ENCODE measurements around the gene MRPL28. TPM values are rescaled to one million over a fixed set of nuclear protein-coding genes. Genes with fewer than 3 reads are reported as not detected.
"Not testable (repeated sequence)": the region's sequence is repeated elsewhere in the genome, so short reads cannot be mapped to it uniquely, and the experiment has no call there.

The MRPL28 gene
- polyA plus RNA-seq (2013, experiment 1 of 2; ENCODE audit: insufficient read length): 85.4 TPM
- polyA plus RNA-seq (2013, experiment 2 of 2; ENCODE audit: insufficient read length): 87.7 TPM

DNA sequence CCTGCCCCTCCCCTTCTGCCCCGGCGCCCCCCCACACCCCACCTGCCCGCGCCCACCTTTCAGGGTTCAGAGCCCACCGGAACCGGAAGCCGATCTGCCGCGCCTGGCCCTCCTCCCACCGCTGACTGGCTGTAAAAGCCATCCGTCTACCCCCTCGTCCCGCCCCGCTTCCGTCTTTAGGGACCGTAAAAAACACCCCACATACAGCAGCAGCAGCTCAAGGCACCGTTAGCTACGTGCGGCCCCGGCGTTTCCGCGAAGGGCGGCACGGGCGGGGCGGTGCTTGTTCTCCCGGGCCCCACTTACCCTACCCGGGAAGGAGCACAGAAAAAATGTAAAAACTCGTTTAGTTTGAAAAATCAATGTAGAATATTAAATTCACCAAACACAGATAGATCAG lies at the start of gene MRPL28:
TSS of gene MRPL28 (minus strand) at position 96 of the 400 bp plus-strand sequence. CDS start 320 bp downstream, outside the sequence.
- DNase-seq: peak; percentile 95

DNA sequence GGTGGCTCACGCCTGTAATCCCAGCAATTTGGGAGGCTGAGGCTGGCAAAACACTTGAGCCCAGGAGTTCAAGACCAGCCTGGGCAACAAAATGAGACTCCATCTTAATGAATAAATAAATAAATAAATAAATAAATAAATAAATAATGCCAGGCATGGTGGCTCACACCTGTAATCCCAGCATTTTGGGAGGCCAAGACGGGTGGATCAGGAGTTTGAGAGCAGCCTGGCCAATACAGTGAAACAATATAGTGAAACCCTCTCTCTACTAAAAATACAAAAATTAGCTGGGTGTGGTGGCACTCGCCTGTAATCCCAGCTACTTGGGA lies 44.8 kb upstream of the MRPL28 start:
- DNase-seq: not testable (repeated sequence)

DNA sequence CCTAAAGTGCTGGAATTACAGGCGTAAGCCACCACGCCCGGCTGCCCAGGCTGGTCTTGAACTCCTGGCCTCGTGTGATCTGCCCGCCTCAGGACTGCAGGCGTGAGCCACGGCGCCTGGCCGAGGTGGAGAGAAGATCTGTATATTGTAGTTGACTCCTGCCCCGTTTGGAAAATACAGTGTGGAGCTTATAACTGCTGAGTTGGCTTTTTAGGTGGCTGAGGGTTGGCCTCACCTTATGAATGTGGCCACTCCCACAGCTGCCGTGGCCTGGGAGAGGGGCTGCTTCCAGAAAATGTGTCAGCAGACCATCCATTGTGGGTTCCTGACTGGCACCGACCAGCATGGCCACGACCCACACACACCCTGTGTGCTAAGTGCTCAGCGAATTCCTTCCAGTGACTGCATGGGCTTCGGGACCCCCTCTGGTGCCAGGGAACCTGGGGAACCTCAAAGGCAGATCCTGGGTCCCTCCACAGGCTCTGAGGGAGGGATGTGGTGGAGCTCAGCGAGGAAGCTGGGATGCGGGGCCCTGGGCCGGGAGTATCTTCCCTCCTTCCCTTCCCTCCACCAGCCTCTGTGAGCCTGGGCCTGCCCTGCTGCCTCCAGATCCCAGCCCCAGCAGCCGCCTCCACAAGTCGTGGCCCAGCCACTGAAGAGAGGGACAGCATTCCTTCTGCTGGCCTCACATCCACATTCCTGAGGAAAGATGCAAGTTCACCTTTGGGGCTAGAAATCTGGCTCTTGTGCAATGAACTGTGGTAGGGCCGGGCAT lies 44.2 kb upstream of the MRPL28 start:
- no peak for DNase-seq

DNA sequence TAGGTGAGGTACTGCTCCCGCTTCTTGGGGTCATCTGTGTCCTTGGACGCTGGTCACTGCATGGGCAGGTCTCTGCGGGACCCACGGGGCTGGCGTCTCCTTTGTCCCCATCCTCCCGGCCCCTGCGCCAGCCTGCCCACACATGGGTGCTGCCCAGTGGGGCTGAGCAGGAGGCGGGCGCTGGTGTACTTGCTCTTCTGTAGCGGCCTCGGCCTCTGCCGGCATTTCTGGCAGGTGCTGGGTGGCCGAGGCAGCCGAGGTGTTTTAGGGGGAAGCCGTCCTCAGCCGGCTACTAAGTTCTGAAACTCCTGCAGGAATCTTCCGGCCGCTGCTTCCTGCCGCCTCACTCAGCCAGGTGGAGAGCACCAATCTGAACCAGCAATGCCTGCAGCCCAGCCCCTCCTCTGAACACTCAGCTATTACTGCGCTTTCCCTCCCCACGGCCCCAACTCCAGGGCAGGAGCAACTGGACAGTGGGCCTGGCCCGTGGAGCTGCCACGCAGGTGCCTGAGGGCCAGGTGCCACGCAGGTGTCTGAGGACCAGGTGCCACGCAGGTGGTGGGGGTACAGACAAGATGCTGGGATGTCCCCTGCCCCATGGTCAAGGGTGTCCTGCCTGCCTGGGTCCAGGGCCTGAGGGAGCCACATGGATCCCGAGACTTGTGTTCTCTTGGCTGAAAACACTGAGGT lies 41.4 kb upstream of the MRPL28 start:
- DNase-seq: no peak

DNA sequence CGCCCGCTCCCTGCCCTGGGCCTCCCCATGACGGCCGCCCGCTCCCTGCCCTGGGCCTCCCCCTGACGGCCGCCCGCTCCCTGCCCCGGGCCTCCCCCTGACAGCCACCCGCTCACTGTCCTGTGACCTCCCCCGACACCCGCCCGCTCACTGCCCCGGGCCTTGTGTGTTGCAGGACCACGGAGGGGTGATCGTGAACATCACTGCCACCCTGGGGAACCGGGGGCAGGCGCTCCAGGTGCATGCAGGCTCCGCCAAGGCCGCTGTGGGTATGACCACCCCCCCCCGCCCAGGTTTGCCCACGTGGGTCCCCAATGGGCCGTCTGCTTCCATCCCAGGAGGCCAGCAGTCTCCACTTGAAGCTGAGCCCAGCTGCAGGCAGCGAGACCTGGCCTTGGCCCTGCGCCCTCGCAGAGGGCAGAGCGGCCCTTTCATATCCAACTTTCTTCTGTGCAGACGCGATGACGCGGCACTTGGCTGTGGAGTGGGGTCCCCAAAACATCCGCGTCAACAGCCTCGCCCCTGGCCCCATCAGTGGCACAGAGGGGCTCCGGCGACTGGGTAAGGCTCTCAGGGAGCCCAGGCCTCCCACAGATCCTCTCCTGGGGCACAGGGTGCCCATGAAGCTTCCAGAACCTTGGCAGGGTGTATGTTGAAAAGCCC lies 40.3 kb upstream of the MRPL28 start:
- DNase-seq: no peak

DNA sequence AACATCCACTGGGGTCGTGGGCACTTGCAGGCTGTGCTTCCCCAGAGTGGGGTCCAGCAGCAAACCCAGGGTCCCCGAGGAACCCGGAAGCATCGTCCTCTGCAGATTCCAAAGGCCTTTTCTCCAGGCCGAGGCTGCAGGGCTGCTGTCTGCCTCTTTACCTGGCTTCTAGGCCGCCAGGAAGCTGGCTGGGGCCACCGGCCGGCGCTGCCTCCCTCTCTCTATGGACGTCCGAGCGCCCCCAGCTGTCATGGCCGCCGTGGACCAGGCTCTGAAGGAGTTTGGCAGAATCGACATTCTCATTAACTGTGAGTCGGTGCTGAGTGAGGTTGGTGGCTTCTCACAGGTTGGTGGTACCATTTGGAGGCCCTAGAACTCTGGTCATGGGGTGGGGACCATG lies 36.9 kb upstream of the MRPL28 start:
- DNase-seq: no peak

DNA sequence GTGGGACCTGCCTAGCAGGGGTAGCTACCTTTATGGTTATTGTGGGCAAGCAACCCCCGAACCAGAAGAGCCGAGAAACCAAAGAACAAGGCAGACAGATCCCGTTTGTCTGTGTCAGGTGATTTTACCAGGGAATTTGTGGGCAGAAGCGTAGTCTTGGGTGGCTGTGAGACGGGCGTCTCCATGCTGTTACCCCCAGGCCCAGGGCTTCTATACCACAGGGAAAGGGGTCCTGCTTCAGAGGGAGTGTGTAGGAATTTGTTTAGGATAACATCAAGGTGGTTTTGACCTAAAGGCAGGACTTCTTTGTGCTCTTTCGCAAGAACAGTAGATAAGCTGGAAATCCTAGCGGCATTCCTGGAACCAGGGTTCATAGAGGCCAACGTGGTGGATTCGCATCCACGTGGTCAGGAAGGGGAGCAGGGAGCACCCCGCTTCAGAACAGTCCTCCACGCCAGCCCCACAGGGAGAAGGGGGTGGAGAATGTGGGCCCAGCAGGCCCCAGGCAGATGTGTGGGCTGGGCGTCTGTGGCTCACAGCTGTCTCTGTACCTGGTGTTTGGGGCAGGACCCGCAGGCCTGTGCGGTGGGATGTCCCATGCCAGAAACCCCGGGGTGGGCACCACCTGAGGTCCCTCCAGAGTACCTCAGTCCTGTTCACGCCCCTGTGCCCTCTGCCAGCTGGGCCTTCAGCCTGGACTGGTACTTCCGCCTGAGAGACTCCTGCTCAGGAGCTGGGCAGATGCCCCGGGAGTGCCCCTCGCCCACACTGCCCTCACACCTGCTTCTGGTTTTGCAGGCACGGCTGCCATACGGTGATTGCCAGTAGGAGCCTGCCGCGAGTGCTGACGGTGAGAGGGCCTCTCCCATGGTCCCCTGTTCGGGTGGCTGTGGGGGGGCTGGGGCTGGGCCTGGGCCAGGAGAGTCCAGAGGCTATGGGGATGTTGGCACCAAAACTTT lies 35.5 kb upstream of the MRPL28 start:
- no peak for DNase-seq

DNA sequence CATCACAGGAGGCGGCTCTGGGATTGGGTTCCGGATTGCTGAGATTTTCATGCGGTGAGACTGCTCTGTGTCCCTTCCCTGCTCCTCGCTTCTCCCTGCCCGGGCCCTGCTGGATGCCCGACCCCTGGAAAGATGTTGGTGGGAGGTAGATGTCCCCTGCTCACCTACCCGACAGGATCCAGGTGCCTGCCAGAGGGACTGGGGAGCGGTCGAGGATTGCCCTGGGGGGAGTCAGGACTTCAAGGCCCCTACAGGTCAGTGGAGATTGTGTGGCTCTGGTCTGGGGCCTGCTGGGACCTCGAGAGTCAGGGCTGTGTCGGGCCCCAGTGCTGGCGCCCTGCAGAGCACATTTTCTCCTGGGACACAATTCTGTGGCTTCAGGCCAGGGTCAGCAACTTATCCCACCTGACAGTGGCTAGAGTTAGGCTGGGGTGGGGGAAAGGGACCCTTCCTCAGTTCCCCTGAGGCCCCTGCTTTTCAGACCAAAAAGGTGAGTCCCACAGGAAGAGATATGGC lies 34.7 kb upstream of the MRPL28 start:
- DNase-seq: no peak

DNA sequence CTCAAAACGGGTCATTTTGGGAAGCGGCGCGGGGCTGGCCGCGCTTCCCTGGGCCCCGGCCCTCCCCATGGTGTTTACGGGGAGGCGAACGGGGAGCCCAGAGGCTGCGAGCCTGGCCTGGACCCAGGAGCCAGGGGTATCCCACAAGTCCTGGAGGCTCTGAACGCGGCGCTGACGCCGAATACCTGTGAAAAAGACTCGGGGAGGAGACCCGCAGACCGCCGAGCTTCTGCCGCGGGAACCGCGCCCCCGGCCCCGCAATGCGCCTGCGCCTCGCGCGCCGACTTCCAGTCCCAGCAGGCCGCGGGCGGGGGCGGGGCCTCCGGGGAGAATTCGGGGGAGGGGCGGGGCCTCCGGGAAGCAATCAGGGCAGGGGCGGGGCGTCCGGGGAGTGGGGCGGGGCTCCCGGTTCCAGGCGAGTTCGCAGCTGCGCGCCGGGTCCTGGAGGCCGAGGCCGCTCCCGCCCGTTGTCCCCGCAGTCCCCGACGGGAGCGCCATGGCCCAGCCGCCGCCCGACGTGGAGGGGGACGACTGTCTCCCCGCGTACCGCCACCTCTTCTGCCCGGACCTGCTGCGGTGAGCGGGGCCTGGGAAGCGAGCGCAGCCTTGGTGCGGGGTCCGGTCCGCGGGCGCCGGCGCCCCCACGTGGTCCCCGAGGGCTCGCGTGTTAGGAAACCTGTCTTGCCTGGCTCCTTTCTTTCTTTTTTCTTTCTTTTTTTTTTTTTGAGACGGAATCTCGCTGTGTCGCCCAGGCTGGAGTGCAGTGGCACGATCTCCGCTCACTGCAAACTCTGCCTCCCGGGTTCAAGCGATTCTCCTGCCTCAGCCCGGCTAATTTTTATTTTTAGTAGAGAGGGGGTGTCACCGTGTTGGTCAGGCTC lies 31.4 kb upstream of the MRPL28 start, which contains the start of gene DECR2:
TSS of gene DECR2 (plus strand) at position 418 of the 881 bp plus-strand sequence. CDS start at position 497, 79 bp downstream.
- peak; percentile 89 for DNase-seq

DNA sequence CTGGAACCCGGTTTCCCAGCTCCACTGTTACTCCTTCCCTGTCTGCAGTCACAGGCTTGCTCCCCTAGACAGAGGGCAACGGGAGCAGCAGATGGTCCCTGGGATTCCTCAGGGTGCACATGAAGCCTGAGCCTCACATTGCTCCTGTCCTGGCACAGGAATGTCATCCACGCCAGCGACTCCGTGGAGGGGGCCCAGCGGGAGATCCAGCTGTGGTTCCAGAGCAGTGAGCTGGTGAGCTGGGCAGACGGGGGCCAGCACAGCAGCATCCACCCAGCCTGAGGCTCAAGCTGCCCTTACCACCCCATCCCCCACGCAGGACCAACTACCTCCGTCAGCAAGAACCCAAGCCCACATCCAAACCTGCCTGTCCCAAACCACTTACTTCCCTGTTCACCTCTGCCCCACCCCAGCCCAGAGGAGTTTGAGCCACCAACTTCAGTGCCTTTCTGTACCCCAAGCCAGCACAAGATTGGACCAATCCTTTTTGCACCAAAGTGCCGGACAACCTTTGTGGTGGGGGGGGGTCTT lies 29.8 kb upstream of the MRPL28 start:
- DNase-seq: no peak

DNA sequence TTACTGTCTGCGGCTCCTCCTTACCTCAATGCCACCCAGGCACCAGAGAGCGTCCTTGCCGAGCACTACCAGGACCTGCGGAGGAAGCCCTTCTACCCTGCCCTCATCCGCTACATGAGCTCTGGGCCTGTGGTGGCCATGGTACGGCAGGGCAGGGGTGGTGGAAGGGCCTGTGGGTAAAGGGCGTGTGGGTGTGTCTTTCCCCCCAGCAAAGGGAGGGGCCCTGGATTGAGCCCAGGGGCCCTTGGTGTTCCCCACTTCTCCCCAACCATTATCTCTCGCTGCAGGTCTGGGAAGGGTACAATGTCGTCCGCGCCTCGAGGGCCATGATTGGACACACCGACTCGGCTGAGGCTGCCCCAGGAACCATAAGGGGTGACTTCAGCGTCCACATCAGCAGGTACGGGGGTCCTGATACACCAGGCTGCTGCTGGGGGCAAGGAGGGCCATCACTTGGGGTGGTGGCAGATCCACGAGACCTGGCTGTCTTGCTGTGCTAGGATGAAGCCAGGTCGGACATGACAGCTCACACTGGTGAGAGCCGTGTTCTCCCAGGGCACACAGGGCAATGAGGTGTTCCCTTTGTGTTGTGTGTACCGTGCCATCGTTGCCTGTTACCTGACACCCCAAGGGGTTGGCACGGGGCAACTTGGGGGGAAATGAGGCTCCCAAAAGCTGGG lies 29.1 kb upstream of the MRPL28 start:
- DNase-seq: no peak

DNA sequence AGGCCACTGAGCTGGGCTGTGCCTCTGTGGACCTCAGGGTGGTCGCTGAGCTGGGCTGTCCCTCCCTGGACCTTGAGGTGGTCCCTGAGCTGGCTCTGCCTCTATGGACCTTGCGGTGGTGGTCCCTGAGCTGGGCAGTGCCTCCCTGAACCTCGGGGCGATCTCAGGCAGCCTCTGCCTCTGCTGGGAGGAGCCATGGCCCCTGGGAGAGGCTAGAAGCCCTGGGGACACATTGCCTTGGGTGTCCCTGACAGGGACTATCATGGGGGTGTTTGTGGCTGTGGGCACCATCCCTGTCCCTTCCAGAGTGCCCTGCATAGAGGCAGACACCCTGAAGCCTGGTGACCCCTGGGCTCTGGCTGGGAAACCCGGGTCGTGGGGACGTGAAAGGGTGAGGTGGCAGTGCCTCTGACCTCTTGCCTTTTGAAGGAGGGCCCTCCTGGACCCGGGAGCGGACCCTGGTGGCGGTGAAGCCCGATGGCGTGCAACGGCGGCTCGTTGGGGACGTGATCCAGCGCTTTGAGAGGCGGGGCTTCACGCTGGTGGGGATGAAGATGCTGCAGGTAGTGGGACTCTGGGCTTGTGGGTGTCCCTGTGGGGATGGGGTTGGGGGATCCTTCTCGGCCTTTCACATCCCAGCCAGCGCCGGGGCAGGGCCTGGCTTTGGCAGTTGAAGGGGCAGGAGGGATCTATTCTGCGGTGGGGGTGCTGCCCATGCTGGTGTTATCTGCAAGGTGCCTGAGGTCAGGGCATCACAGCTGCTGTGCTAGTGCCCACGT lies 28.4 kb upstream of the MRPL28 start:
- no peak for DNase-seq

DNA sequence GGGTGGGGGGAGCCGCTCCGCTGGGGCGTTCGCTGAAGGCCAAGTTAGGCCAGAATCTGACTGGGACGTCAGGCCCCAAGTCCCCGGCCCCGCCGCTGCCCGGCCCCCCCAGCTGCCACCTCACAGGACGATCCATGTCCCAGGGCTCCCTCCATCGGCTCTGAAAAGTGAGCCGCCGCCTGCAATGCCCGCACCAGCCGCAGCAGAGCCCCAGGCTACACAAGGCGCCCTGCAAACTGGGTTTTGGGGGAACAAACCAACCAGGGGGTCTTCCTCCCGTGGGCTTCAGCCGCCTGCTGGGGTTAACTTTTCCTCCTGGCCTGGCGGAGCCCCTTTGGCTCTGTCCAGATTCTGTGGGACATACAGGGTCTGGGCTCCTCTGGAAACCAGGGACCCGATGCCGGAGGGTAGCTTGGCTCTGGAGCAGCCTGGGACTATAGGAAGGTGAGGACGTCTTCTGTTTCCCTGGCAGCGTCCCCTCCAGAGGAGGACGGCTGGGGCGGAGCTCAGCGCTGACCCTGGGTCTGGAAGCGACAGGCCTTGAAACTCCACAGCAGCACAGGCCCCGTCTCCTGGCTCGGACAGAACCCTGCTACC lies 27.5 kb upstream of the MRPL28 start:
- DNase-seq: peak; percentile 81

DNA sequence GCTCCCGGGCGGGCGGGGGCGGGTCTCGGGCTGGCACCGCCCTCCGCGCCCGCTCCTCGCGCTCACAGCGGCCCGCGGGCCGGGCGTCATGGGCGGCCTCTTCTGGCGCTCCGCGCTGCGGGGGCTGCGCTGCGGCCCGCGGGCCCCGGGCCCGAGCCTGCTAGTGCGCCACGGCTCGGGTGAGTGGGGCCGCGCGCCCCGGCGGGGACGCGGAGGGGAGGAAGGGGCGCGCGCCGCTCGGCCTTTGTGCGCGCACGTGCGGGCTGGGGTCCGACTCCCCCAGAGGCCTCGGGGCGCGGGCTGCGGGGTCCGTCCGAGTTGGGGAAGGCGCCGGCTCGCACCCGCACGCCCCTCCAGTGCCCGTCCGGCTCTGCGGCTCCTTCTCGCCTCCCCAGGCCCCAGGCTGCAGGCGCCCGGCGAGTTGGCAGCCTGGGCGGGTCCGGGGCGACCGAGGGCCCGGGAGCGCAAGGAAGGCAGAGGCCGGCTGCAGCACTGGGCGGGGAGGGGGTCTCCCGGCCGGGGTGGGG lies 26.9 kb upstream of the MRPL28 start, which contains the start of gene NME4:
TSS of gene NME4 (plus strand) at position 65 of the 527 bp plus-strand sequence. CDS start at position 89, 24 bp downstream.
- peak; percentile 40 for DNase-seq

DNA sequence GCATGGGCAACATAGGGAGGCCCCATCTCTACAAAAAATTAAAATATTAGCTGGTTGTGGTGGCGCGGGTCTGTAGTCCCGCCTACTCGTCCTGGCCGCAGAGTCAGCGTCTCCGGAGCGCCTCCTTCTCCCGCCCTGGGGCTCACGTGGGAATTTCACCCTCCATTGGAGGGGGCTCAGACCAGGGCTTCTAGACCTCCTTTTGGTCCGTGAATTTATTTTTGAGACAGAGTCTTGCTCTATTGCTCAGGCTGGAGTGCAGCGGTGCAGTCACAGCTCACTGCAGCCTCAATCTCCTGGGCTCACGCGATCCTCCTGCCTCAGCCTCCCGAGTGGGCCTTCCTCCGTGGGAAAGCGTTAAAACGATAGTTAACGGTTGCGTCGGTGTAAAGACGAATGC lies 26.3 kb upstream of the MRPL28 start:
- peak; percentile 63 for DNase-seq

DNA sequence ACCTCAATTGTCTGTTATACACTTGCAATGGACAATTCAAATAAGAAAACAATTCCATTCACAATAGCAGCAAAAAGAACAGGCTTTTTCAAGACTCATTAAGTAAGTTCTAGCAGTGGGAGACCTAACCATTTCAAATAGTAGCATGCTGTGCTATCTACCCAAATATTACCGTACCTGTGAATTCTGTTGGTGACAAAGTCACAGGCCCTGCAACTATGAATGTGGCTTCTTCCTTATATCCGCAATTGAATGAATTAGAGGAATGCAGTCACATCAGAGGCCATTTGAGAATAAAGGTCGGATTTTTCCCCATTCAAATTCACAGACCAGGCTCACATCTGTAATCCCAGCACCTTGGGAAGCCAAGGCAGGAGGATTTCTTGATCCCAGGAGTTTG lies 25.9 kb upstream of the MRPL28 start:
- DNase-seq: no peak

DNA sequence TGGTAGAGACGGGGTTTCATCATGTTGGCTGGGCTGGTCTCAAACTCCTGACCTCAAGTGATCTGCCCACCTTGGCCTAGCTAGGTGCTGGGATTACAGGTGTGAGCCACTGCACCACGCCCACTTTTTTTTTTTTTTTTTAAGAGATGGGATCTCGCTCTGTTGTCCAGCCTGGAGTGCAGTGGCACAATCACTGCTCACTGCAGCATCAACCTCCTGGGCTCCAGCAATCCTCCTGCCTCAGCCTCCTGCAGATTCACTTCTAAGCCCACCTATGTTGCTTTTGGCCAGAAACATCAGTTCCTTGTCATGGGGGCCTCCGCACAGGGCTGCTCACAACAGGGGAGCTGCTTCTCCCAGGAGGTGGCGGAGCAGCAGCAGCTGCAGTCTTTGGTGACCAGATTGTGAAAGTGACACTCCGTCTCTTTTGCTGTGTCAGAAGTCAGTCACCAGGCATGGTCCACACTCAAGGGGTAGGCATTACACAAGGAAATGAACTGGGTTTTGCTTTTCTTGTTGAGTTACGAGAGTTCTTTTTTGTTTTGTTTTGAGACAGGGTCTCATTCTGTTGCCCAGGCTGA lies 22.2 kb upstream of the MRPL28 start:
- no peak for DNase-seq

DNA sequence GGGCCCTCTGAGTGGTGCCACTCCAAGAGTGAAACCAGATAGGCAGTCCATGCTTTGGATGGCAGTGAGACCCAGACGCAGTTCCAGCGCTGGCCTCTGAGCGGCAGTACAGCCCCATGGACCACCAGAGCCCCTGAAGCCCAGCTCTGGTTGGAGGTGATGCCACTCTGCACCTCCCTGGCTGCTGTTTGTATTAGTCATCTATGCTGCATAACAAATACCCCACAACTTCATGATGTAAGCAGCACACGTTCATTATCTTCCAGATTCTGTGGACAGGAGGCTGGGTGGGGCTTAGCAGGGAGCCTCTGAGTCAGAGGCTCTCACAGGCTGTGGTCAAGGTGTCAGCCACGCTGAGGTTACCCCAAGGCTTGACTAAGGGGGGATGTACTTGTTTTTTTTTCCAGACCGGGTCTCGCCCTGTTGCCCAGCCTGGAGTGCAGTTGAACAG lies 21.6 kb upstream of the MRPL28 start:
- peak; percentile 59 for DNase-seq

Data from fibroblast of skin of abdomen (primary cell).